GM23248 (cell line): ENCODE measurements around the gene TAF10. TPM values are rescaled to one million over a fixed set of nuclear protein-coding genes. Genes with fewer than 3 reads are reported as not detected.

Experiments used
- DNase-seq: peaks from one replicate; pipeline ENCODE4 v3.0.0-alpha.2; 2015
- H2AFZ ChIP-seq: fragments of 200-600 bp; sonication (generic); 2 replicates; pipeline ENCODE4 v1.6.1; 2016; ENCODE audit warnings: antibody characterized with exemption
- H3F3A ChIP-seq: fragments of 200-600 bp; sonication (generic); 2 replicates; pipeline ENCODE4 v1.6.1; 2016; ENCODE audit warnings: mild to moderate bottlenecking, antibody characterized with exemption, mixed run types; ENCODE audit not compliant: insufficient read depth
- H3K27ac ChIP-seq: fragments of 200-600 bp; sonication (generic); 2 replicates; pipeline ENCODE4 v1.5.1; 2016; ENCODE audit warnings: mild to moderate bottlenecking
- H3K27me3 ChIP-seq: fragments of 200-600 bp; sonication (generic); replicated peaks from 2 replicates; pipeline ENCODE4 v1.6.1; 2016; ENCODE audit warnings: mild to moderate bottlenecking; ENCODE audit not compliant: insufficient read depth
- H3K36me3 ChIP-seq: fragments of 200-600 bp; sonication (generic); 2 replicates; pipeline ENCODE4 v1.6.1; 2016; ENCODE audit warnings: low read depth, mild to moderate bottlenecking
- H3K4me1 ChIP-seq: fragments of 200-600 bp; sonication (generic); 2 replicates; pipeline ENCODE4 v1.6.1; 2016; ENCODE audit warnings: mild to moderate bottlenecking; ENCODE audit not compliant: insufficient read depth
- H3K4me2 ChIP-seq: fragments of 200-600 bp; sonication (generic); one replicate; pipeline ENCODE4 v1.6.1; 2016; ENCODE audit warnings: mild to moderate bottlenecking; ENCODE audit not compliant: unreplicated experiment
- H3K4me3 ChIP-seq: fragments of 200-600 bp; sonication (generic); 2 replicates; pipeline ENCODE4 v1.5.1; 2016; ENCODE audit warnings: mild to moderate bottlenecking
- H3K79me2 ChIP-seq: fragments of 200-600 bp; sonication (generic); 2 replicates; pipeline ENCODE4 v1.6.1; 2016; ENCODE audit warnings: mild to moderate bottlenecking; ENCODE audit not compliant: insufficient read depth
- H3K9ac ChIP-seq: fragments of 200-600 bp; sonication (generic); 2 replicates; pipeline ENCODE4 v1.6.1; 2016; ENCODE audit warnings: mild to moderate bottlenecking
- H3K9me2 ChIP-seq: fragments of 200-600 bp; sonication (generic); 2 replicates; pipeline ENCODE4 v1.6.1; 2016; ENCODE audit warnings: mixed run types, mild to moderate bottlenecking, moderate library complexity; ENCODE audit not compliant: insufficient read depth
- H3K9me3 ChIP-seq: fragments of 200-600 bp; sonication (generic); one replicate; pipeline ENCODE4 v1.6.1; 2017; ENCODE audit warnings: low read depth
- H4K20me1 ChIP-seq: fragments of 200-600 bp; sonication (generic); 2 replicates; pipeline ENCODE4 v1.6.0; 2016; ENCODE audit not compliant: insufficient read depth
- EZH2 ChIP-seq: fragments of 200-600 bp; sonication (generic); IDR thresholded peaks from 2 replicates; pipeline ENCODE4 v1.6.1; 2018; ENCODE audit warnings: antibody characterized with exemption, mild to moderate bottlenecking; ENCODE audit not compliant: insufficient read depth, poor library complexity, severe bottlenecking
- EZH2phosphoT487 ChIP-seq: fragments of 200-600 bp; sonication (generic); IDR thresholded peaks from 2 replicates; pipeline ENCODE4 v1.6.1; 2018; ENCODE audit warnings: antibody characterized with exemption, moderate library complexity, mild to moderate bottlenecking, low read depth; ENCODE audit not compliant: insufficient read depth
- WGBS, 2 experiments: methylation state at CpG; one replicate each; pipeline ENCODE4 v1.1.6; 2015 to 2017; ENCODE audit warnings: low lambda C conversion rate in 2 of 2, low coverage in 1 of 2; ENCODE audit errors: missing lambda C conversion rate in 2 of 2; 5-methylcytosine and 5-hydroxymethylcytosine counted together
- in situ Hi-C: fragments of 300-500 bp; cut with MboI; formaldehyde crosslinking; loops from 2 replicates; pipeline ENCODE4 v1.15.0; 2020
- polyA plus RNA-seq: library from polyadenylated mRNA; unstranded; fragments of >200 nt; fragmentation: Nextera tagmentation; extraction: Ambion mirVana; gene quantifications from 2 replicates; pipeline ENCODE4 v1.2.1, GENCODE V29; 2016
- total RNA-seq: library from RNA; depleted of rRNA; stranded (reverse); fragments of >200 nt; shearing (Covaris generic); gene quantifications from 2 replicates; pipeline ENCODE4 v1.2.3, GENCODE V29; 2014

Gene TAF10
- total and polyA plus RNA-seq, 2 experiments from 2014 or later: 67.9 to 172 TPM

DNA sequence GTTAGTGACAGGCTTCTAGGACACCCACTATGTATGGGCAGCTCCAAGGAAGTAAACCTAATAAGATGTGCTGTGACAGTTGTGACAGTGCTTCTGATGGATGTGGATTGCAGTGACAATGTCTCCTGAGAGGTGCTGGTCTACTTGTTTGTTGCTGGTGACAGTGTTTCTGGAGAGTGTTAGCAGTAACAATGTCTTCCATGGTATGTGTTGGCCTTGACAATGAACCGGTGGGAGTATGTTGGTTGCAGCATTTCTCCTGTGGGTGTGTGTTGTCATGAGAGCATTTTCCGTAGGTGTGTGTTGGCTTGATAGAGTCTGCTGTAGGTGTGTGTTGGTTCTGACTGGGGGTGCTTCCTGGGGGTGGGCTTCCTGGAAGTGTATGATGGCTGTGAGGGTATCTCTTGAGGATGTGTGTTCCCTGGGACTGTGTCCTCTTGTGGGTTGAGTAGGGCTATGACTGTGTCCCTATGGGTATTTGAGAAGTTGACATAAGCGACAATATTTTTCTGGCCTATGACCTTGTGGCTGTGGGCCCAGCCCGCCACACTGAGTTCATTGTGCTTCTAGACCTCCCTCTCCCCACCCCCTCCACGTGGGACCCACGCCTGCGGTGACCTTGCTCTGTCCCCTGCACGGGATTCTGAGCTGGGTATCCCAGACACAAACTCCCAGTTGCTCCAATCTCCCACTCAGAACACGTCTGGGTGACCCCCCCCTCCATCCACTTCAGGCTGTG lies 42.4 kb upstream of the TAF10 start:
- TF ChIP-seq EZH2phosphoT487 (no peak), EZH2 (no peak)
- in situ Hi-C loops: no loop called here
- peaks cover 15% of the 10 kb centered on the region for H3F3A ChIP-seq
- H3K36me3 ChIP-seq: no peaks in the 10 kb centered on the region
- no peak overlapping the region for H3K4me3 ChIP-seq
- no peak overlapping the region for H3K9ac ChIP-seq
- no peaks in the 10 kb centered on the region for H3K79me2 ChIP-seq
- no peaks in the 10 kb centered on the region for H3K4me1 ChIP-seq
- no peaks in the 10 kb centered on the region for H3K9me3 ChIP-seq
- H3K9me2 ChIP-seq: no peaks in the 10 kb centered on the region
- WGBS, 2 experiments: 38 to 40% methylated on average over 9 of the region's 9 CpGs
- peak overlapping the region; percentile 58 for H2AFZ ChIP-seq
- no peak overlapping the region for H3K27ac ChIP-seq
- H4K20me1 ChIP-seq: no peaks in the 10 kb centered on the region
- 0 out of 2 replicates have a peak, but pooled peaks cover 4% of the 10 kb centered on the region for H3K27me3 ChIP-seq
- DNase-seq: no peak
- H3K4me2 ChIP-seq: no peak overlapping the region

DNA sequence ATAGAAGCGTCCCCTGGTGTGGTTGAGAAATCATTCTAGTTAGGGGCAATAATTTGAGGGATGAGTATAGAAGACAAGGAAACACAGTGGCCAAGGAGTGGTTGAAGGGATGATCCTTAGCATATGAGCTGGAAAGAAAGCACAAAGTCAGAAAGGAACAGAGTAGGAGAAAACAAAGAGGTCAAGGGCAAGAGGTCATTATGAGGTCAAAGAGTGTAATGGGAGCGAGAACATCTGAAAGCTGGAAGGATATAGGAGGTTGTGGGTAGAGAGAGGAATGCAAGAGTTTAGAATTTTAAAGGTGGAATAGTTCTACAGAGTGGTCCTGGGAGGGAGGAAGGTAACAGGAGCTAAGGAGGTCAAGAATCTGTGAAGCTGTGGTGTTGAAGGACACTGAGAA lies 41.6 kb upstream of the TAF10 start:
- H2AFZ ChIP-seq: no peak overlapping the region
- no peak overlapping the region for H3K4me2 ChIP-seq
- H3K36me3 ChIP-seq: no peaks in the 10 kb centered on the region
- no peaks in the 10 kb centered on the region for H3K79me2 ChIP-seq
- H4K20me1 ChIP-seq: no peaks in the 10 kb centered on the region
- H3F3A ChIP-seq: peaks cover 15% of the 10 kb centered on the region
- H3K9me3 ChIP-seq: no peaks in the 10 kb centered on the region
- H3K27ac ChIP-seq: no peak overlapping the region
- H3K9ac ChIP-seq: no peak overlapping the region
- in situ Hi-C loops: no loop called here
- 98 to 100% methylated on average over 2 of the region's 2 CpGs for WGBS, 2 experiments
- no peak for DNase-seq
- H3K4me3 ChIP-seq: no peak overlapping the region
- no peaks in the 10 kb centered on the region for H3K4me1 ChIP-seq
- TF ChIP-seq EZH2phosphoT487 (no peak), EZH2 (no peak)
- H3K9me2 ChIP-seq: no peaks in the 10 kb centered on the region
- 0 out of 2 replicates have a peak, but pooled peaks cover 4% of the 10 kb centered on the region for H3K27me3 ChIP-seq

DNA sequence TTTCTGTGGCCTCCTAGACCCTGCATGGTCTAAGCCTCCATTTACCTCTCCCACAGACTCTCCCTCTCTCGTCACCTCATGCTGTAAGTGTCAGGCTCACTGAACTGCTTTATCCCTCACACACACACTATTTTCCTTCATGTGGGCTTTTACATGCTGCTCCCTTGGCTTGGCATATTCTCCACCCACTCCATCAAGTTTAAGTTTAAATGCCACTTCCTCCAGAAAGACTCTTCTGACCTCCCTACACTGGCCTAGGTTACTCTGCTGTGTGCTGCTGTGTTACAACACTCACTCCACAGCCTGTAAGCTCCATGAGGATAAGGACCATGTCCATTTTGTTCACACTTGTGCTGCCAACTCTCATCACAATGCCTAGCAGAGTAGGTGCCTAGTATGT lies 41.1 kb upstream of the TAF10 start:
- Histone ChIP-seq H3K9me2 (no peaks in the 10 kb centered on the region), H3K79me2 (no peaks in the 10 kb centered on the region), H2AFZ (no peak overlapping the region), H3K9me3 (no peaks in the 10 kb centered on the region), H4K20me1 (no peaks in the 10 kb centered on the region), H3K36me3 (no peaks in the 10 kb centered on the region), H3K4me2 (no peak overlapping the region), H3K9ac (no peak overlapping the region), H3K27ac (no peak overlapping the region), H3K27me3 (0 out of 2 replicates have a peak, but pooled peaks cover 4% of the 10 kb centered on the region), H3F3A (peaks cover 15% of the 10 kb centered on the region), H3K4me3 (no peak overlapping the region), H3K4me1 (no peaks in the 10 kb centered on the region)
- in situ Hi-C loops: no loop called here
- TF ChIP-seq EZH2: no peak
- no peak for TF ChIP-seq EZH2phosphoT487
- 94 to 96% methylated on average over 1 of the region's 1 CpG for WGBS, 2 experiments
- no peak for DNase-seq

DNA sequence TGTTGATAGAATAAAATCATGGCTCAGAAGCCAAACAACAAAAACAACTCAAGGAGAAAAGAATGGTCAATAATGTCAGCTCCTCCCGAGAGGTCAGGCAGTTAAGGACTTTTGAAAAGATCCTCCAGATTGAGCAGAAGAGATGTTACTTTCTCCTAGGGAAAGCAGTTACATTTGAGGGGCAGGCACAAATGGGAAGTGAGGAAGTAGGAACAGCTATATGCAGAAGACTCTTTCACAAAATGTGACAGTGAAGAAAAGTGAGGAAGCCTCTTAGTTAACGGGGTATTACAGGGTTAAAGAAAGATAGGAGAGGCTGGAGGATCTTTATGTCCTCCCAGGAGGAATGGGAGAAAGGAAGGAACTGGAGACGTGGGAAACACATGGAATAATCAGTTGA lies 40.2 kb upstream of the TAF10 start:
- no peaks in the 10 kb centered on the region for H3K9me2 ChIP-seq
- no peaks in the 10 kb centered on the region for H4K20me1 ChIP-seq
- H3K79me2 ChIP-seq: no peaks in the 10 kb centered on the region
- no peak overlapping the region for H3K9ac ChIP-seq
- no peaks in the 10 kb centered on the region for H3K36me3 ChIP-seq
- peaks cover 6% of the 10 kb centered on the region for H3K4me1 ChIP-seq
- H3K27ac ChIP-seq: no peak overlapping the region
- no peak for DNase-seq
- 60 to 64% methylated on average over 3 of the region's 3 CpGs for WGBS, 2 experiments
- H3K27me3 ChIP-seq: 0 out of 2 replicates have a peak, but pooled peaks cover 4% of the 10 kb centered on the region
- no peak overlapping the region for H2AFZ ChIP-seq
- no peak overlapping the region for H3K4me2 ChIP-seq
- no peak for TF ChIP-seq EZH2
- no peak for TF ChIP-seq EZH2phosphoT487
- in situ Hi-C loops: no loop called here
- H3K4me3 ChIP-seq: no peak overlapping the region
- no peaks in the 10 kb centered on the region for H3K9me3 ChIP-seq
- H3F3A ChIP-seq: peaks cover 25% of the 10 kb centered on the region
